Thyroid gland (tissue), 4 donors: ENCODE results near the gene DCST1. TPM values are rescaled to one million over a fixed set of nuclear protein-coding genes. Genes with fewer than 3 reads are reported as not detected.
A peak's percentile ranks its signal among the peaks of the same experiment; 100 is the strongest.

Experiments
- DNase-seq, 2 donors: peaks; one replicate each; pipeline ENCODE4 v3.0.0-alpha.2; 2019
- H3K27ac ChIP-seq, 3 donors: fragments of 200-600 bp; sonication (generic); 1 replicate in 2 of 3; 2 replicates in 1 of 3; pipeline ENCODE4 v1.5.1; 2016 to 2019; ENCODE audit warnings: mild to moderate bottlenecking in 1 of 3, moderate library complexity in 1 of 3
- H3K27me3 ChIP-seq: fragments of 200-600 bp; sonication (generic); one replicate; pipeline ENCODE4 v1.5.1; 2019
- H3K36me3 ChIP-seq, 2 donors: fragments of 200-600 bp; sonication (generic); one replicate each; pipeline ENCODE4 v1.5.1; 2016 to 2019
- H3K4me1 ChIP-seq, 2 donors: fragments of 200-600 bp; sonication (generic); one replicate each; pipeline ENCODE4 v1.5.1; 2017 to 2019
- H3K4me3 ChIP-seq, 3 donors: fragments of 200-600 bp; sonication (generic); replicated peaks in 1 of 3; 1 replicate in 2 of 3; 2 replicates in 1 of 3; pipeline ENCODE4 v1.5.1; 2016; ENCODE audit warnings: mild to moderate bottlenecking in 1 of 3
- H3K9me3 ChIP-seq: fragments of 200-600 bp; sonication (generic); one replicate; pipeline ENCODE4 v1.5.1; 2017
- CTCF ChIP-seq, 6 experiments: fragments of 200-600 bp in 3 of 6; fragments of 450-650 bp in 3 of 6; sonication (generic) in 3 of 6; IDR thresholded peaks; one replicate each; pipeline ENCODE4 v1.5.1; 2016 to 2019; ENCODE audit warnings: antibody characterized with exemption in 6 of 6, mild to moderate bottlenecking in 2 of 6, inconsistent platforms in 1 of 6, moderate library complexity in 1 of 6
- POLR2A ChIP-seq, 2 donors: fragments of 450-650 bp; IDR thresholded peaks; one replicate each; pipeline ENCODE4 v1.6.1; 2017; ENCODE audit warnings: antibody characterized with exemption in 2 of 2, mild to moderate bottlenecking in 2 of 2, moderate library complexity in 1 of 2
- WGBS, 2 donors: methylation state at CpG; one replicate each; pipeline ENCODE4 v1.1.5; 2017; 5-methylcytosine and 5-hydroxymethylcytosine counted together
- intact Hi-C: fragments of 100-400 bp; cut with DNase I; formaldehyde crosslinking; loops from one replicate; pipeline ENCODE4 v1.15.1; 2023
- total RNA-seq, 4 donors: library from RNA; depleted of rRNA; stranded (reverse); fragments of >200 nt; gene quantifications; one replicate each; pipeline ENCODE4 v1.2.3, GENCODE V29; 2016

Gene DCST1
- total RNA-seq, 4 donors from 2014 or later: 0.24 TPM; not detected in 3

DNA sequence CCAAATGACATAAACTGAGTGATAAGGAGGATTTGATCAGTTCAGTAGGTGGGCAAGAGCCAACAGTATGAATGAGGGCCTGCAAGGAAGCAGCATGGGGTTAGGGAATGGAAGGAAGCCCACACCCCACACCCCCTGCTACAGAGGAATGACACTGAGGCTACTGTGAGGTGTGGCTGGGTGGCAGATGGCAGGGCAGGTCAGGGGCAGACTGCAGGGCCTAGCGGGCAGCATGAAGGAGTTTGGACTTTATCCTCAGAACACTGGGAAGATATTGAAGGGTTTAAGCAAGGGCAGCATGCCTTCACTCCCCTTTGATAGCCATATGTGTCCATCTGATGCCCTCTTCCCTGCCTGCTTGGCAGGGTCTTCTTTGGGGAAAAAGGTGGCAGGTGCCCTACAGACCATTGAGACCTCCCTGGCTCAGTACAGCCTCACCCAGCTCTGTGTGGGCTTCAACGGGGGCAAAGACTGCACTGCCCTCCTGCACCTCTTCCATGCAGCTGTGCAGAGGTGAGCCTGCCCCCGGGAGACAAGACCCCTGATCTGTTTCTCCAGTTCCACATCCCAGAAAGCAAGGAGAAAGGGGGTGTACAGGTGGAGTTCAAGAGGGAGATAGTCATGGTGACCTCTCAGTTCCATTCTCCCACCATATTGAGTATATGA, 44.3 kb upstream of the DCST1 start:
- Histone ChIP-seq H3K27ac (no peak overlapping the region), H3K27me3 (no peaks in the 10 kb centered on the region), H3K4me3 (no peak overlapping the region), H3K36me3 (peaks cover 11 to 13% of the 10 kb centered on the region in 2 donors), H3K9me3 (no peaks in the 10 kb centered on the region), H3K4me1 (peaks cover 6 to 7% of the 10 kb centered on the region in 2 donors)
- DNase-seq: no peak
- intact Hi-C loops: no loop called here
- TF ChIP-seq CTCF (IDR thresholded peaks at IDR 0.05): no peak
- TF ChIP-seq POLR2A (IDR thresholded peaks at IDR 0.05): no peak
- WGBS, 2 donors: 89 to 90% methylated on average over 3 of the region's 3 CpGs

DNA sequence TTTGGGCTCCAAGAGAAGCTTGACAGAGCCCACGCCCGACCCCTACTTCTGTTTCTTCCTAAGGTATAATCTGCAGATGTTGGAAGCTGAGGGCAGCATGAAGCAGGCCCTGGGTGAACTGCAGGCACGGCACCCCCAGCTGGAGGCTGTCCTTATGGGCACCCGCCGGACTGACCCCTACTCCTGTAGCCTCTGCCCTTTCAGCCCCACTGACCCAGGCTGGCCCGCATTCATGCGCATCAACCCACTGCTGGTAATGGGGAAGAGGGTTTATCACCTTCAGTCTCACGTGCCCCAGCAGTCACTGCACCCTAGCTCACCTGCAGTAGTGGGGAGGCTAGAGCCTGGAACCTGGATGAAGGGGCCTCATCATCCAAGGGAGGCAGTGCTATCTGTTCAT, 43.3 kb upstream of the DCST1 start:
- intact Hi-C loops: no loop called here
- peaks cover 11 to 13% of the 10 kb centered on the region in 2 donors for H3K36me3 ChIP-seq

DNA sequence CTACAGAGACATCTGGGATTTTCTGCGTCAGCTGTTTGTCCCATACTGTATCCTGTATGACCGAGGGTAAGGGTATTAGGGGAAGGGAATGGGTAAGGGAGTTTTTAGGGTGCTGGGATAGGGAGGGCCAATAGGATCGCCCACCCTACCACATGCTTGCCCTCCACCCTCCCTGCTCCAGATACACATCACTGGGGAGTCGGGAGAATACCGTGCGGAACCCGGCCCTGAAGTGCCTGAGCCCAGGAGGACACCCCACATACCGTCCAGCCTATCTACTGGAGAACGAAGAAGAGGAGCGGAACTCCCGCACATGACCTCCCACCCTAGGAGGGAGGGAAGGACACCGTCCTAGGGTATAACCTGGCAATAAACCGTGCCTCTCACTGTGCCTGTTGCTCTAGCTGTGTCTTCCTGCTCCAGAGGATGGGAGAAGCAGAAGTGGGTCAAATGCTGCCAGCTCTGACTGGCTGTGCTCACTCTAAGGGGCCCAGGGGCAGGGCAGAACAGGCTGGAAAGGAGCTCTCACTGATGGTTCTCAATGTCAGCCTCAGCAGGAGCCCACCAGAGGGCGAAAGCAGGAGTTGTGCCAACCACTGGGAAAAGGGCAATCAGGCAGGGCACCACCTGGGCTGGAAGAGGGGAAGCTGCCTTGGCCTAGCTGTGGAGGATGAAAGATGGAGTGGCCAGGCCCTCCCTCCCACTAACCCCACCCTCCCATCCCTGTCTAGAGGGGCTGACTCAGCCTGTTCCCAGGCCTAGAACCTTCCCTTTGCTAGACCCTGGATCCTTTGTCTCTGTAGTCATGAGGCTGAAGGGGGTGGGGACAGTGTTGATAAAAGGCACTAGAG, 40.7 kb upstream of the DCST1 start:
- Histone ChIP-seq H3K36me3 (peaks cover 5 to 10% of the 10 kb centered on the region in 2 donors), H3K4me1 (no peaks in the 10 kb centered on the region), H3K27me3 (no peaks in the 10 kb centered on the region), H3K4me3 (no peak overlapping the region), H3K27ac (no peak overlapping the region), H3K9me3 (no peaks in the 10 kb centered on the region)
- WGBS, 2 donors: 80 to 86% methylated on average over 11 to 13 of the region's 14 CpGs
- DNase-seq: no peak
- intact Hi-C loops: no loop called here
- TF ChIP-seq POLR2A (IDR thresholded peaks at IDR 0.05) (no peak), CTCF (IDR thresholded peaks at IDR 0.05) (peak in 1 of 6 experiments; percentile 13)

More for the DNA sequence above, 43.3 kb upstream of the DCST1 start:
- 92 to 95% methylated on average over 8 of the region's 8 CpGs for WGBS, 2 donors
- Histone ChIP-seq H3K9me3 (no peaks in the 10 kb centered on the region), H3K27ac (no peak overlapping the region), H3K4me1 (peaks cover 0 to under 1% of the 10 kb centered on the region in 2 donors), H3K4me3 (no peak overlapping the region), H3K27me3 (no peaks in the 10 kb centered on the region)
- TF ChIP-seq CTCF (IDR thresholded peaks at IDR 0.05) (no peak), POLR2A (IDR thresholded peaks at IDR 0.05) (no peak)
- DNase-seq: no peak

- no peaks in the 10 kb centered on the region for H3K27me3 ChIP-seq
- no peak for DNase-seq
- WGBS, 2 donors: 77 to 78% methylated on average over 5 to 7 of the region's 8 CpGs
- H3K4me3 ChIP-seq: no peak within 1 kb of the TSS
- no peak for TF ChIP-seq POLR2A (IDR thresholded peaks at IDR 0.05)
- no peak for TF ChIP-seq CTCF (IDR thresholded peaks at IDR 0.05)
- no peak within 1 kb of the TSS for H3K27ac ChIP-seq
- peaks cover 0 to under 1% of the 10 kb centered on the region in 2 donors for H3K4me1 ChIP-seq
- intact Hi-C loops: no loop called here
- H3K9me3 ChIP-seq: no peaks in the 10 kb centered on the region
- peaks cover 0 to 3% of the 10 kb centered on the region in 2 donors for H3K36me3 ChIP-seq
These were observed 39.9 kb upstream of the DCST1 start, which contains the start of gene LENEP for GRCh38 chr1:154993572-154994268. Gene LENEP, plus strand, starts transcription at chr1:154993586. Its CDS starts 22 bp downstream, at chr1:154993608.
